Gastrocnemius medialis (tissue), 4 donors: Measurements from ENCODE around the gene MAPK8IP1.

ENCODE experiments used
- CTCF ChIP-seq, 5 experiments: fragments of 450-650 bp in 3 of 5; fragments of 200-600 bp in 2 of 5; sonication (generic) in 2 of 5; IDR thresholded peaks in 4 of 5; conservative IDR thresholded peaks in 1 of 5; 1 replicate in 4 of 5; 2 replicates in 1 of 5; pipeline ENCODE4 v1.5.1; 2016 to 2019; ENCODE audit warnings: antibody characterized with exemption in 5 of 5, mild to moderate bottlenecking in 3 of 5, moderate library complexity in 3 of 5
- POLR2A ChIP-seq, 2 donors: fragments of 450-650 bp; IDR thresholded peaks; one replicate each; pipeline ENCODE4 v1.6.1; 2017; ENCODE audit warnings: antibody characterized with exemption in 2 of 2, mild to moderate bottlenecking in 2 of 2, moderate library complexity in 2 of 2

GRCh38 chr11:45913514-45913913 lies 28.1 kb downstream of the MAPK8IP1 start:
- no peak for TF ChIP-seq CTCF (IDR thresholded peaks at IDR 0.05 in 4 of 5, conservative IDR thresholded peaks at IDR 0.05 in 1 of 5)
- no peak for TF ChIP-seq POLR2A (IDR thresholded peaks at IDR 0.05)
